ENCODE data around the gene USP21. TPM values are rescaled to one million over a fixed set of nuclear protein-coding genes. Genes with fewer than 3 reads are reported as not detected.

USP21 gene
- total RNA-seq, 4 donors from 2014 or later, result 10.0 to 27.6 (median 14.7) TPM

DNA sequence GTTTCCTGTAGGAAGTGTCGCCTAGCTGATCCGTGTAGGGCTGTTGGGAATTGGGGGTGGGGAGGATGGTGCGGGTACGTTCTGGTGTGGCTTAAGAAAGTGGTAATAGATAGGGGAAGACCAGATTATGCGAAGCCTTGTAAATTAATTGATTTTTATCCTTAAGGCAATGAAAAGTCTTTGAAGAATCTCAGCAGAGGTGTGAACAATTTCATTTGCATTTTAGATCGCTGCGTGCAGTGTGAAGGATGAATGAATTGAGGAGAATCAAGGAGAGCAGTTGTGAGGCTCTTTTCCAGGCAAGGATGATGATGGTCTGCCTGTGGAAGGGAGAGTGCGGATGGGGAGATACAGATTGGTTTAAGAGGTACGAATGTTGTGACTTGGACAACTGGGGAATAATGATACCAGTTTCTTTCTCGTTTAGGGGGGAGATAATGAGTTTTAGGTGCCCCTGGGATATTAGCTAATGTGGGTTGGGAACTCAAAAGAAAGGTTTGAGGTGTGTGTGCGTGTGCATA lies 26.0 kb upstream of the USP21 start:
- no peak for ATAC-seq
- TF ChIP-seq POLR2A (IDR thresholded peaks at IDR 0.05), result no peak
- no peak for TF ChIP-seq EP300 (IDR thresholded peaks at IDR 0.05)
- TF ChIP-seq POLR2AphosphoS5 (IDR thresholded peaks at IDR 0.05), result no peak
- TF ChIP-seq, protein P1, sequence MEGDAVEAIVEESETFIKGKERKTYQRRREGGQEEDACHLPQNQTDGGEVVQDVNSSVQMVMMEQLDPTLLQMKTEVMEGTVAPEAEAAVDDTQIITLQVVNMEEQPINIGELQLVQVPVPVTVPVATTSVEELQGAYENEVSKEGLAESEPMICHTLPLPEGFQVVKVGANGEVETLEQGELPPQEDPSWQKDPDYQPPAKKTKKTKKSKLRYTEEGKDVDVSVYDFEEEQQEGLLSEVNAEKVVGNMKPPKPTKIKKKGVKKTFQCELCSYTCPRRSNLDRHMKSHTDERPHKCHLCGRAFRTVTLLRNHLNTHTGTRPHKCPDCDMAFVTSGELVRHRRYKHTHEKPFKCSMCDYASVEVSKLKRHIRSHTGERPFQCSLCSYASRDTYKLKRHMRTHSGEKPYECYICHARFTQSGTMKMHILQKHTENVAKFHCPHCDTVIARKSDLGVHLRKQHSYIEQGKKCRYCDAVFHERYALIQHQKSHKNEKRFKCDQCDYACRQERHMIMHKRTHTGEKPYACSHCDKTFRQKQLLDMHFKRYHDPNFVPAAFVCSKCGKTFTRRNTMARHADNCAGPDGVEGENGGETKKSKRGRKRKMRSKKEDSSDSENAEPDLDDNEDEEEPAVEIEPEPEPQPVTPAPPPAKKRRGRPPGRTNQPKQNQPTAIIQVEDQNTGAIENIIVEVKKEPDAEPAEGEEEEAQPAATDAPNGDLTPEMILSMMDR (IDR thresholded peaks at IDR 0.05), result no peak

DNA sequence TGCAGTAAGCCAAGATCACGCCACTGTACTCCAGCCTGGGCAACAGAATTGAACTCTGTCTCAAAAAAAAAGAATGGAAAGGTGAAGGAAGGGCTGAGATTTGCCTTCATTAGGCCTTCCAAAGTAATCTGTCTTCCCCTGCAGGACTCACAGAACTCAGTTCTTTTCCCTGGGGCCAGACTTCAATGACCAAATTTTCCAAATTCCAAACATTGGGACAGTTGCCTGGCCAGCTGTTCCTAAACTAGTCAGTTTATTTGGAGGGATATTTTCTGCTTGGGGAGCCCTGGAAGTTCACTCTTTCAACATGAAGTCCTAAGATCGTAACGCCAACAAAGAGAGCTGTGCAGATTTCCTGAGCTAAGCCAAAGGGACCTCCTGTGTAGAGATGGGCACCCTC lies 21.4 kb upstream of the USP21 start:
- WGBS, 2 donors (ENCODE audit: low coverage in 1 of 2), result 69% methylated on average over 3 of the region's 3 CpGs; no CpG with 5 or more reads in 1 of the 2 donors
- no peaks in the 10 kb centered on the region for H3K27me3 ChIP-seq
- H3K36me3 ChIP-seq, result no peaks in the 10 kb centered on the region
- ATAC-seq, result no peak
- peak overlapping the region in 1 of 4 donors; percentile 0 for H3K27ac ChIP-seq
- H3K9me3 ChIP-seq, result no peaks in the 10 kb centered on the region
- no peak overlapping the region for H3K4me3 ChIP-seq
- no peak for TF ChIP-seq POLR2A (IDR thresholded peaks at IDR 0.05)
- TF ChIP-seq, protein P1 (IDR thresholded peaks at IDR 0.05), result no peak
- TF ChIP-seq POLR2AphosphoS5 (IDR thresholded peaks at IDR 0.05), result no peak
- TF ChIP-seq EP300 (IDR thresholded peaks at IDR 0.05), result no peak
- H3K4me1 ChIP-seq, result peaks cover 5 to 28% (median 10%) of the 10 kb centered on the region in 3 donors

More for the DNA sequence above, 26.0 kb upstream of the USP21 start:
- peaks cover 0 to 17% of the 10 kb centered on the region in 2 donors for H3K36me3 ChIP-seq
- H3K4me3 ChIP-seq, result peak overlapping the region; percentile 55 to 76
- 3% methylated on average over 10 to 11 of the region's 11 CpGs for WGBS, 2 donors (ENCODE audit: low coverage in 1 of 2)
- no peaks in the 10 kb centered on the region for H3K9me3 ChIP-seq
- H3K4me1 ChIP-seq, result peaks cover 5 to 56% (median 19%) of the 10 kb centered on the region in 3 donors
- H3K27ac ChIP-seq, result peak overlapping the region; percentile 76 to 98 (median 95)
- H3K27me3 ChIP-seq, result no peaks in the 10 kb centered on the region

DNA sequence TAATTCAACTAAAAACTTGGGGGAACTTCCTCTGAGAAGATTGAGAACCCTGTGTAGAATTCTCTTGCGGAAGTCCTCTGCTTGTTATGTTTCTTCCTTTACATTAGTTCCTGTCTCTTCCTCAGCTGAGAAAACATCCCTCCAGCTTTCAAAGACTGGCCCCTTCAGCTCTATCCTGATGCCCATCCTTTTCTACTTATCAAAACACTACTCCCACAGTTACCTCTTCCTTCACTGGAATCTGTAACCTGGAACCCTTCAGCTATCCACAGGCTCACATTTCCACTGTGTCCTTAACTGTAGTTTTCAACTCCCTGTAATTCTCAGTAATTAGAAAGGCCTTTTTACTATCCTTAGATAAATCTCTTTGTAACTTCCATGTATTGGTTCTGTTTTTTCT lies 20.9 kb upstream of the USP21 start:
- TF ChIP-seq POLR2A (IDR thresholded peaks at IDR 0.05) (no peak), EP300 (IDR thresholded peaks at IDR 0.05) (no peak), POLR2AphosphoS5 (IDR thresholded peaks at IDR 0.05) (no peak)
- TF ChIP-seq, protein P1 (IDR thresholded peaks at IDR 0.05), result no peak
- Histone ChIP-seq H3K27ac (peak overlapping the region in 1 of 4 donors; percentile 0), H3K9me3 (no peaks in the 10 kb centered on the region), H3K4me1 (peaks cover 5 to 25% (median 10%) of the 10 kb centered on the region in 3 donors), H3K4me3 (no peak overlapping the region), H3K27me3 (no peaks in the 10 kb centered on the region), H3K36me3 (no peaks in the 10 kb centered on the region)
- no peak for ATAC-seq
- 64 to 83% methylated on average over 1 of the region's 1 CpG for WGBS, 2 donors (ENCODE audit: low coverage in 1 of 2)

DNA sequence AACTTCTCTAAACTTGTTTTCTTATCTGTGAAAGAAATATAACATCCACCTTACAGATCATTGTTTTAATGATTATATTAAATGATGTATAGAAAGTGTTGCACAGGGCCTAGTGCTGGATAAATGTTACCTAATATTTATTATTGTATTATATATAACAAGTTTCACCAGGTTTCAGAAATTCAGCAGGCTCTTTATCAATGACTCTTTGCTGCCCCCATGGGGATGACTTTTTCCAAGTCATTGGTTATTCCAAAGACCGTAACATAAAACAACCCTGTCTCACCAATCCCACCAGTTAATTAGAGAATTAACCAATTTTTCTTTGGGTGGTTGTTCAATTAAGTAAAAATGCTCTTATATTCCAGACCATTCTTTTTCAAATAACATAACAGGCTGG lies 19.5 kb upstream of the USP21 start:
- WGBS, 2 donors (ENCODE audit: low coverage in 1 of 2), result 17 to 29% methylated on average over 1 of the region's 1 CpG
- no peak for ATAC-seq
- H3K4me3 ChIP-seq, result no peak overlapping the region
- no peaks in the 10 kb centered on the region for H3K9me3 ChIP-seq
- H3K27me3 ChIP-seq, result no peaks in the 10 kb centered on the region
- H3K4me1 ChIP-seq, result peaks cover 0 to 12% (median 0%) of the 10 kb centered on the region in 3 donors
- H3K36me3 ChIP-seq, result no peaks in the 10 kb centered on the region
- no peak for TF ChIP-seq POLR2AphosphoS5 (IDR thresholded peaks at IDR 0.05)
- TF ChIP-seq, protein P1 (IDR thresholded peaks at IDR 0.05), result peak in 3 of 4 experiments; percentile 38 to 51 (median 39)
- H3K27ac ChIP-seq, result no peak overlapping the region

DNA sequence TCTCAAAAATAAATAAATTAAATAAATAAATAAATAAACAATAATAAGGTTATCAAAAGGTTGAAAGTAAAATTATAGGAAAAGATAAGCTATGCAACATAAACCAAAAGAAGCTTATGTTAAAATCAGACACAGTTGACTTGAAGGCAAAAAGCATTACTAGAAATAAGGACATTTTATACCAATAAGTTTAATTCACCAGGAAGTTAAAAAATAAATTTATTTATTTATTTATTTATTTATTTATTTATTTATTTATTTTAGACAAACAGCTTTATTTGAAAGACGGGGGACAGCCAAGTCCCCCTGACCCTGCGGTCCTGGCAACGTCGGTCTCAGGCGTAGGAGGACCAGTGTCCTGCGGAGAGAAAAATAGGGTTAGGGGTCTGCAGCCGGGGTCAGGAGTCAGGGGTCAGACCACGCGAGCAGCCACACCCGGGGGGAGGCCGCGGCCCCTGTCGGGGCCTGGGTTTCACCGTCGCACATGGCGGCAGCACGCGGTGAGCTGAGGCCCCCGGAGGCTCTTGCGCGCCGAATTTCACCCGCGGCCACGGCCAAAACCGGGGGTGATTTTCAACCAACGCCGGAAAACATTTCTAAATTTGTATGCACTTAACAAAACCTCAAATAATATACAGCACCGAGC lies 18.4 kb upstream of the USP21 start:
- H3K4me1 ChIP-seq, result peaks cover 0 to 12% (median 0%) of the 10 kb centered on the region in 3 donors
- 90 to 100% methylated on average over 1 to 28 of the region's 29 CpGs for WGBS, 2 donors (ENCODE audit: low coverage in 1 of 2)
- TF ChIP-seq POLR2A (IDR thresholded peaks at IDR 0.05) (no peak), EP300 (IDR thresholded peaks at IDR 0.05) (no peak), POLR2AphosphoS5 (IDR thresholded peaks at IDR 0.05) (no peak)
- TF ChIP-seq, protein P1 (IDR thresholded peaks at IDR 0.05), result no peak

More for the DNA sequence above, 18.4 kb upstream of the USP21 start:
- ATAC-seq, result no peak
- Histone ChIP-seq H3K9me3 (no peaks in the 10 kb centered on the region), H3K4me3 (no peak overlapping the region), H3K36me3 (no peaks in the 10 kb centered on the region), H3K27ac (no peak overlapping the region), H3K27me3 (no peaks in the 10 kb centered on the region)
